Gastroesophageal sphincter (tissue), 4 donors: Measurements from ENCODE around the gene SLC7A6OS. TPM values are rescaled to one million over a fixed set of nuclear protein-coding genes. Genes with fewer than 3 reads are reported as not detected.

ENCODE experiments used
- ATAC-seq: fragments of 150-250 bp; one replicate; pipeline ENCODE4 v1.9.1; 2016; ENCODE audit warnings: mild to moderate bottlenecking, moderate library complexity
- H3K27ac ChIP-seq, 4 donors: fragments of 200-600 bp; sonication (generic) in 3 of 4; 1 replicate in 3 of 4; 2 replicates in 1 of 4; pipeline ENCODE4 v1.5.1; 2016 to 2019
- H3K27me3 ChIP-seq: fragments of 200-600 bp; sonication (generic); one replicate; pipeline ENCODE4 v1.5.1; 2019
- H3K36me3 ChIP-seq, 2 donors: fragments of 200-600 bp; sonication (generic); one replicate each; pipeline ENCODE4 v1.5.1; 2019; ENCODE audit warnings: control low read depth in 1 of 2
- H3K4me1 ChIP-seq, 3 donors: fragments of 200-600 bp; sonication (generic); 1 replicate in 2 of 3; 2 replicates in 1 of 3; pipeline ENCODE4 v1.5.1; 2016 to 2019; ENCODE audit warnings: control low read depth in 2 of 3
- H3K4me3 ChIP-seq, 2 donors: fragments of 200-600 bp; sonication (generic); one replicate each; pipeline ENCODE4 v1.5.1; 2019; ENCODE audit warnings: mild to moderate bottlenecking in 1 of 2, moderate library complexity in 1 of 2
- H3K9me3 ChIP-seq, 3 donors: fragments of 200-600 bp; sonication (generic); one replicate each; pipeline ENCODE4 v1.5.1; 2017 to 2019; ENCODE audit warnings: control low read depth in 2 of 3
- CTCF ChIP-seq, 4 experiments: fragments of 200-600 bp in 2 of 4; fragments of 450-650 bp in 2 of 4; sonication (generic) in 1 of 4; IDR thresholded peaks; one replicate each; pipeline ENCODE4 v1.5.1; 2017 to 2019; ENCODE audit warnings: antibody characterized with exemption in 4 of 4, mild to moderate bottlenecking in 2 of 4, moderate library complexity in 2 of 4
- EP300 ChIP-seq: sonication (generic); formaldehyde crosslinking; IDR thresholded peaks from one replicate; pipeline ENCODE4 v1.6.1; 2017; ENCODE audit warnings: antibody characterized with exemption, mild to moderate bottlenecking
- POLR2A ChIP-seq, 2 donors: fragments of 450-650 bp; IDR thresholded peaks; one replicate each; pipeline ENCODE4 v1.6.1; 2017; ENCODE audit warnings: antibody characterized with exemption in 2 of 2, mild to moderate bottlenecking in 2 of 2, moderate library complexity in 1 of 2
- POLR2AphosphoS5 ChIP-seq: sonication (generic); formaldehyde crosslinking; IDR thresholded peaks from one replicate; pipeline ENCODE4 v1.6.1; 2017; ENCODE audit warnings: antibody characterized with exemption
- WGBS, 2 donors: methylation state at CpG; one replicate each; pipeline ENCODE4 v1.1.5; 2018; ENCODE audit warnings: low coverage in 1 of 2; 5-methylcytosine and 5-hydroxymethylcytosine counted together
- total RNA-seq, 4 donors: library from RNA; depleted of rRNA; stranded (reverse); fragments of >200 nt; gene quantifications; one replicate each; pipeline ENCODE4 v1.1.0, GENCODE V29; 2016

Gene SLC7A6OS
- total RNA-seq, 4 donors from 2014 or later = 10.4 to 18.2 (median 11.2) TPM

GRCh38 chr16:68345351-68345810, 34.6 kb upstream of the SLC7A6OS start:
- peaks cover 0 to 96% of the 10 kb centered on the region in 2 donors for H3K36me3 ChIP-seq
- WGBS, 2 donors = 46 to 80% methylated on average over 4 to 6 of the region's 11 CpGs
- no peak for ATAC-seq

GRCh38 chr16:68344252-68344651, 33.5 kb upstream of the SLC7A6OS start:
- TF ChIP-seq EP300 (no peak), POLR2A (IDR thresholded peaks at IDR 0.05) (no peak), CTCF (IDR thresholded peaks at IDR 0.05) (no peak), POLR2AphosphoS5 (no peak)
- 62 to 74% methylated on average over 7 to 11 of the region's 11 CpGs for WGBS, 2 donors
- ATAC-seq = no peak
- H3K4me3 ChIP-seq = no peak overlapping the region
- H3K36me3 ChIP-seq = peaks cover 0 to 96% of the 10 kb centered on the region in 2 donors
- no peaks in the 10 kb centered on the region for H3K9me3 ChIP-seq
- no peaks in the 10 kb centered on the region for H3K27me3 ChIP-seq
- H3K4me1 ChIP-seq = no peaks in the 10 kb centered on the region
- no peak overlapping the region for H3K27ac ChIP-seq

More at GRCh38 chr16:68345351-68345810, 34.6 kb upstream of the SLC7A6OS start:
- Histone ChIP-seq H3K4me3 (no peak overlapping the region), H3K9me3 (no peaks in the 10 kb centered on the region), H3K27me3 (no peaks in the 10 kb centered on the region), H3K4me1 (no peaks in the 10 kb centered on the region), H3K27ac (no peak overlapping the region)
- TF ChIP-seq POLR2A (IDR thresholded peaks at IDR 0.05) (no peak), EP300 (no peak), POLR2AphosphoS5 (no peak), CTCF (IDR thresholded peaks at IDR 0.05) (no peak)

GRCh38 chr16:68343137-68343536, 32.4 kb upstream of the SLC7A6OS start:
- no peak for TF ChIP-seq EP300
- no peak for TF ChIP-seq POLR2A (IDR thresholded peaks at IDR 0.05)
- TF ChIP-seq POLR2AphosphoS5 = no peak
- TF ChIP-seq CTCF (IDR thresholded peaks at IDR 0.05) = no peak
- Histone ChIP-seq H3K4me3 (no peak overlapping the region), H3K27ac (no peak overlapping the region), H3K4me1 (no peaks in the 10 kb centered on the region), H3K9me3 (no peaks in the 10 kb centered on the region), H3K36me3 (peaks cover 0 to 96% of the 10 kb centered on the region in 2 donors), H3K27me3 (no peaks in the 10 kb centered on the region)
- WGBS, 2 donors = 85 to 100% methylated on average over 2 to 6 of the region's 7 CpGs
- no peak for ATAC-seq

- H3K36me3 ChIP-seq = peaks cover 0 to 96% of the 10 kb centered on the region in 2 donors
- no peaks in the 10 kb centered on the region for H3K27me3 ChIP-seq
- no peak overlapping the region for H3K27ac ChIP-seq
- ATAC-seq = no peak
- no peak overlapping the region for H3K4me3 ChIP-seq
- TF ChIP-seq CTCF (IDR thresholded peaks at IDR 0.05) = no peak
- TF ChIP-seq POLR2A (IDR thresholded peaks at IDR 0.05) = no peak
- no peak for TF ChIP-seq POLR2AphosphoS5
- no peak for TF ChIP-seq EP300
- no peaks in the 10 kb centered on the region for H3K9me3 ChIP-seq
- 95 to 100% methylated on average over 1 to 4 of the region's 7 CpGs for WGBS, 2 donors
- H3K4me1 ChIP-seq = no peaks in the 10 kb centered on the region
These were observed 31.9 kb upstream of the SLC7A6OS start for GRCh38 chr16:68342620-68343019.

- Histone ChIP-seq H3K36me3 (peaks cover 0 to 94% of the 10 kb centered on the region in 2 donors), H3K27ac (no peak overlapping the region), H3K9me3 (no peaks in the 10 kb centered on the region), H3K4me1 (no peaks in the 10 kb centered on the region), H3K4me3 (no peak overlapping the region), H3K27me3 (no peaks in the 10 kb centered on the region)
- ATAC-seq = no peak
- no peak for TF ChIP-seq CTCF (IDR thresholded peaks at IDR 0.05)
- no peak for TF ChIP-seq EP300
- no peak for TF ChIP-seq POLR2A (IDR thresholded peaks at IDR 0.05)
- no peak for TF ChIP-seq POLR2AphosphoS5
- 81 to 89% methylated on average over 6 to 8 of the region's 13 CpGs for WGBS, 2 donors
These were observed 28.5 kb upstream of the SLC7A6OS start for GRCh38 chr16:68339214-68339613.
